A673 (cell line): Measurements from ENCODE around the gene LRRC37B. TPM values are rescaled to one million over a fixed set of nuclear protein-coding genes. Genes with fewer than 3 reads are reported as not detected.
"Not testable (repeated sequence)": the region's sequence is repeated elsewhere in the genome, so short reads cannot be mapped to it uniquely, and the experiment has no call there.

ENCODE experiments used
- BruUV-seq: library from RNA; stranded (reverse); fragments of 400-500 nt; replicated peaks from 2 replicates; lab custom pipeline; 2021; lab: Mats Ljungman, UMichigan
- CTCF ChIA-PET: fragments of 300-600 bp; sonication (Branson Sonifier 250); formaldehyde crosslinking; loops from one replicate; lab custom pipeline; 2022; ENCODE audit warnings: antibody characterized with exemption; lab: Charles Lee
- POLR2A ChIA-PET: fragments of 300-600 bp; sonication (Branson Sonifier 250); formaldehyde crosslinking; loops from one replicate; lab custom pipeline; 2022; ENCODE audit warnings: antibody characterized with exemption; ENCODE audit not compliant: low non-redundant PET; lab: Charles Lee
- DNase-seq: peaks from one replicate; pipeline ENCODE4 v3.0.0-alpha.2; 2015; ENCODE audit warnings: low spot score
- H3K27ac ChIP-seq: fragments of 200-600 bp; sonication (generic); 2 replicates; pipeline ENCODE4 v1.5.1; 2016; ENCODE audit warnings: mixed run types, low read depth, mild to moderate bottlenecking, mixed read lengths, antibody characterized with exemption, low read length; ENCODE audit not compliant: poor library complexity, severe bottlenecking
- H3K27me3 ChIP-seq: fragments of 200-600 bp; sonication (generic); replicated peaks from 2 replicates; pipeline ENCODE4 v1.6.1; 2017; ENCODE audit warnings: mixed run types, low read depth, mild to moderate bottlenecking, mixed read lengths, antibody characterized with exemption, low read length; ENCODE audit not compliant: insufficient read depth, poor library complexity
- H3K36me3 ChIP-seq: fragments of 200-600 bp; sonication (generic); 2 replicates; pipeline ENCODE4 v1.6.1; 2016; ENCODE audit warnings: mixed run types, mild to moderate bottlenecking, mixed read lengths, antibody characterized with exemption, low read length; ENCODE audit not compliant: insufficient read depth, poor library complexity, severe bottlenecking
- H3K4me1 ChIP-seq: fragments of 200-600 bp; sonication (generic); 2 replicates; pipeline ENCODE4 v1.6.1; 2017; ENCODE audit warnings: mixed run types, mild to moderate bottlenecking, mixed read lengths, antibody characterized with exemption, low read length; ENCODE audit not compliant: insufficient read depth, poor library complexity, severe bottlenecking
- H3K4me3 ChIP-seq: fragments of 200-600 bp; sonication (generic); 2 replicates; pipeline ENCODE4 v1.5.1; 2016; ENCODE audit warnings: low read depth, mixed run types, mild to moderate bottlenecking, mixed read lengths, low read length; ENCODE audit not compliant: poor library complexity, severe bottlenecking
- H3K9me3 ChIP-seq: fragments of 200-600 bp; sonication (generic); 2 replicates; pipeline ENCODE4 v1.6.1; 2016; ENCODE audit warnings: mixed run types, low read depth, mild to moderate bottlenecking, mixed read lengths, antibody characterized with exemption, low read length; ENCODE audit not compliant: poor library complexity, severe bottlenecking
- EZH2 ChIP-seq: fragments of 200-600 bp; sonication (generic); IDR thresholded peaks from 2 replicates; pipeline ENCODE4 v1.6.1; 2017; ENCODE audit warnings: borderline replicate concordance, low read depth, mild to moderate bottlenecking, mixed read lengths, antibody characterized with exemption, low read length; ENCODE audit not compliant: poor library complexity, severe bottlenecking
- intact Hi-C: fragments of 100-400 bp; cut with micrococcal nuclease; formaldehyde crosslinking; loops from one replicate; pipeline ENCODE4 v1.10.0; 2022; ENCODE audit not compliant: unreplicated experiment
- total RNA-seq: library from RNA; stranded (reverse); gene quantifications from 2 replicates; pipeline ENCODE4 v1.2.3, GENCODE V29; 2021
- TF ChIP-seq, protein P1 (sequence below): fragments of 300-800, 200-600 bp; sonication (generic); conservative IDR thresholded peaks from 2 replicates; pipeline ENCODE4 v1.5.1; 2017; ENCODE audit warnings: low read depth, mild to moderate bottlenecking, antibody characterized with exemption, low read length, moderate library complexity, mixed read lengths

The LRRC37B gene
- total RNA-seq, 1 experiment from 2014 or later: 14.2 TPM

DNA sequence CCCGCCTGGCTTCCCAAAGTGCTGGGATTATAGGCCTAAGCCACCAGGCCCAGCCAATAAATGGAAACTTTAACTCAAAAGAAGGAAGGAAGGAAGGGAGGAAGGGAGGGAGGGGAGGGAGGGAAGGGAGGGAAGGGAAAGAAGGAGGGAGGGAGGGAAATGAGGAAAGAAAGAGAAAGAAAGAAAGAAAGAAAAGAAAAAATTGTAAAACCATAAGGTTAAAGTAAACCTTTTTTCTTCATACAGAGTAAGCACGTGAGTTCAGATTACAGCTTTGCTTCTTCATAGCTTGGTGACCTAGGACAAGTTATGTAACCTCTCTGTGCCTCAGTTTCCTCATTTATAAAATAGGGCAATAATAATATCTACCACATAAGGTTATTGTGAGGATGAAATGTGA lies 26.0 kb downstream of the LRRC37B start:
- Histone ChIP-seq H3K36me3 (peaks cover 7% of the 10 kb centered on the region), H3K27me3 (no peaks in the 10 kb centered on the region), H3K4me3 (no peak overlapping the region), H3K4me1 (no peaks in the 10 kb centered on the region), H3K9me3 (no peaks in the 10 kb centered on the region), H3K27ac (no peak overlapping the region)
- no peak for DNase-seq
- BruUV-seq: no TSS peak
- TF ChIP-seq, protein P1, sequence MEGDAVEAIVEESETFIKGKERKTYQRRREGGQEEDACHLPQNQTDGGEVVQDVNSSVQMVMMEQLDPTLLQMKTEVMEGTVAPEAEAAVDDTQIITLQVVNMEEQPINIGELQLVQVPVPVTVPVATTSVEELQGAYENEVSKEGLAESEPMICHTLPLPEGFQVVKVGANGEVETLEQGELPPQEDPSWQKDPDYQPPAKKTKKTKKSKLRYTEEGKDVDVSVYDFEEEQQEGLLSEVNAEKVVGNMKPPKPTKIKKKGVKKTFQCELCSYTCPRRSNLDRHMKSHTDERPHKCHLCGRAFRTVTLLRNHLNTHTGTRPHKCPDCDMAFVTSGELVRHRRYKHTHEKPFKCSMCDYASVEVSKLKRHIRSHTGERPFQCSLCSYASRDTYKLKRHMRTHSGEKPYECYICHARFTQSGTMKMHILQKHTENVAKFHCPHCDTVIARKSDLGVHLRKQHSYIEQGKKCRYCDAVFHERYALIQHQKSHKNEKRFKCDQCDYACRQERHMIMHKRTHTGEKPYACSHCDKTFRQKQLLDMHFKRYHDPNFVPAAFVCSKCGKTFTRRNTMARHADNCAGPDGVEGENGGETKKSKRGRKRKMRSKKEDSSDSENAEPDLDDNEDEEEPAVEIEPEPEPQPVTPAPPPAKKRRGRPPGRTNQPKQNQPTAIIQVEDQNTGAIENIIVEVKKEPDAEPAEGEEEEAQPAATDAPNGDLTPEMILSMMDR: no peak
- TF ChIP-seq EZH2: no peak
- intact Hi-C loops: no loop called here
- POLR2A ChIA-PET: no interaction called here
- CTCF ChIA-PET: no interaction called here

DNA sequence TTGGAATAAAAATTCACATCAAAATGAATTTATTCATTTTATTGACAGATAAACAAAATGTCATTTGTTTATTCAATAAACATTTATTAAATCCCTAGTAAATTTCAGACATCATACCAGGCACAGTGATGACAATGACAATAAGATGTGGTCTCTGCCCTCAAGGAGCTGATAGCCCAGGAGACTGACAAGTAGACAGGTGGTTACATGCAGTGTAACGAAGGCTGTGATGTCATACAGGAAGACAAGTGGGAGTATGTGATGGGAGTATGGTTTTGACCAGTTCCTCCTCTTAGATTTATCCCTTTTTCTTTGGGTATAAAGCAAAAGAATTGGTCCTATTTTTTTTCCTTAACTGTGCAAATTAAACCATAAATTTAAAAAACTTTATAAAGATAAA lies 26.6 kb downstream of the LRRC37B start:
- CTCF ChIA-PET, H3K9me3 ChIP-seq, H3K36me3 ChIP-seq, POLR2A ChIA-PET, intact Hi-C loops, DNase-seq, H3K4me3 ChIP-seq, BruUV-seq, H3K27ac ChIP-seq, H3K27me3 ChIP-seq, H3K4me1 ChIP-seq: not testable (repeated sequence)

DNA sequence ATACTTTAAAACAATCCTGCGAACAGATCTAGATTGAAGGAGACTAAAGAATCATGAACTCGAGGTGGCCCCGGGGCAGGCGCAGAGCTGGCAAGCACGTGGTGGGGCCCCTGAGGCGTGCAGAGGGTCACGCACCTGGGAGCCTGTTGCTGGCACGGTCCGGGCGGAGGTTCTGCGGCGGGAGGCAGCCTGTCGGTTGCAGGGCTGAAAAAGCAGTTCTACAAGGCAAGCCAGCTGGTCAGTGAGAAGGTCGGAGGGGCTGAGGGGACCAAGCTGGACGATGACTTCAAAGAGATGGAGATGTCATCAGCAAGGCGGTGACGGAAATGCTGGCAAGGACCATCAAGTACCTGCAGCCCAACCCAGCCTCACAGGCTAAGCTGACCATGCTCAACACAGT lies 33.1 kb downstream of the LRRC37B start:
- H3K4me1 ChIP-seq, DNase-seq, intact Hi-C loops, BruUV-seq, CTCF ChIA-PET, H3K27me3 ChIP-seq, H3K4me3 ChIP-seq, POLR2A ChIA-PET, H3K9me3 ChIP-seq, H3K36me3 ChIP-seq, H3K27ac ChIP-seq: not testable (repeated sequence)

DNA sequence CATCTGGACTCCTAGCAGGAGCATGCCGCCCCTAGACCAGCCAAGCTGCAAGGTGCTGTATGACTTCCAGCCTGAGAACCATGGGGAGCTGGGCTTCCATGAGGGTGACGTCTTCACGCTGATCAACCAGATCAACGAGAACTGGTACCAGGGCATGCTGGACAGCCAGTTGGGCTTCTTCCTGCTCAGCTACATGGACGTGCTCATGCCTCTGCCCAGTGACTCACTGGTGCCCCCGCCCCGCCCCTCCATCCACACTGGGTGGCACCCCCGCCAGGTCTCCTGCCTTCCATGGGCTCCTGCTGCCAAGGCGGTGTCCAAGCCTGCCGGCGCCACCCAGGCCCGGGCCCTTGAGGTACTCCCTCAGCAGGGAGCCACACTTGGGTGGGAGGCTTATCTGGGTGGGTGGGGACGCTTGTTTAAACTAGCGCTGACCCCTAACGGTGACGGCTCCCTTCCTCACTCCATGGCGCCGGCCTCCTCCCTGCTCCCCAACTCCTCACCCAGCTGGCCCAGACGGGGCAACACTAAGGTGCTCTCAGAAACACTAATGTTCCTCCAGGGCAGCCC lies 34.2 kb downstream of the LRRC37B start:
- DNase-seq, POLR2A ChIA-PET, H3K4me3 ChIP-seq, BruUV-seq, H3K9me3 ChIP-seq, CTCF ChIA-PET, H3K27ac ChIP-seq, H3K36me3 ChIP-seq, H3K27me3 ChIP-seq, intact Hi-C loops, H3K4me1 ChIP-seq: not testable (repeated sequence)

DNA sequence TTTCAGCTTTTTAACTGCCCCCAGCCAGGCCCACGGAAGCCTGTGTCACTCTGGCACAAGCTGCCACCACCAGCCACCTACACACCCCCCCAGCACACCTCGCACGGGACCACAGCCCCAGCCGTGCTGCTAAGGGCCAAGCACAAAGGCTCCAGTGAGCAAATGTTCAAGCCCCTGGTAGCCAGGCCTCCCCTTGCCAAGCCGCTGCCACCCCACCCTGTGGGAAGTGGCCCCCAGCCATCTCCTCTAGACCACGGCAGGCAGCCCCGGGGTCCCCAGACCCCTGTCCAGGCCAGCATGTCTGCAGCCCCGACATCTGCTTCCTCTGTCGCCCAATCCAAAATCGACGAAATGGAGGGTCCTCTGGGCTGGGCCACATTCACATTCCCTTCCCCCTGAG lies 35.1 kb downstream of the LRRC37B start:
- POLR2A ChIA-PET, BruUV-seq, H3K36me3 ChIP-seq, H3K27me3 ChIP-seq, H3K9me3 ChIP-seq, DNase-seq, CTCF ChIA-PET, intact Hi-C loops, H3K27ac ChIP-seq, H3K4me3 ChIP-seq, H3K4me1 ChIP-seq: not testable (repeated sequence)

DNA sequence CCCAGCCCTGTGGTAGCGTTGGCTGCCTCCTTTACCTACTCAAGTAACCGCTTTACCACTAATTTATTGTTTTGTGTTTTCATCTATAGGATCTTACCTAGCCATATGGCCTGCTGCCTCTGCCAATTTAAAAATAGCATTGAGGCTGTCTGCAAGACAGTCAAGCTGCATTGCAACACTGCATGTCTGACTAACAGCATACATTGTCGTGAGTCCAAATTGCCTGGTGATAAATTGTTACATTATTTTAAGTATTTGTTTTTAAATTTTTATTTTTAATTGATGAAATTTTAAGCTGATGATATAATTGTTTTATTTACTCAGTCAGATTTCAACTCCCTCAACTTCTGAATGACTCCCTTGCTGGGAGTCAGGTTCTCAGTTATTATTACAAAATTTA lies 38.4 kb downstream of the LRRC37B start:
- H3K36me3 ChIP-seq, H3K27ac ChIP-seq, BruUV-seq, H3K27me3 ChIP-seq, DNase-seq, CTCF ChIA-PET, H3K4me3 ChIP-seq, H3K4me1 ChIP-seq, H3K9me3 ChIP-seq, intact Hi-C loops, POLR2A ChIA-PET: not testable (repeated sequence)

DNA sequence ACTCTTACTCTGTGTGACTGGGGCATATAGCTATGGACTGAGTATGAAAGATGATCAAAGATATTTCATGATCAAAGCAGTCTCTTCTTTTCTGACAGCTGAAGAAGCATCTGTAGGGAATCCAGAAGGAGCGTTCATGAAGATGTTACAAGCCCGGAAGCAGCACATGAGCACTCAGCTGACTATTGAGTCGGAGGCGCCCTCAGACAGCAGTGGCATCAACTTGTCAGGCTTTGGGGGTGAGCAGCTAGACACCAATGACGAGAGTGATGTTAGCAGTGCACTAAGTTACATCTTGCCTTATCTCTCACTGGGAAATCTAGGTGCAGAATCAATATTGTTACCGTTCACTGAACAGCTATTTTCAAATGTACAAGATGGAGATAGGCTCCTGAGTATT lies 40.5 kb downstream of the LRRC37B start:
- CTCF ChIA-PET, intact Hi-C loops, H3K27ac ChIP-seq, H3K27me3 ChIP-seq, H3K36me3 ChIP-seq, BruUV-seq, DNase-seq, POLR2A ChIA-PET, H3K4me3 ChIP-seq, H3K9me3 ChIP-seq, H3K4me1 ChIP-seq: not testable (repeated sequence)
